Hippocampal formation (tissue), 2 donors: ENCODE measurements around the gene L3MBTL3.
A peak's percentile ranks its signal among the peaks of the same experiment; 100 is the strongest.

ENCODE experiments used
- DNase-seq, 2 donors: peaks; one replicate each; lab custom pipeline; 2025; lab: John Stamatoyannopoulos, UW

L3MBTL3 gene

DNA sequence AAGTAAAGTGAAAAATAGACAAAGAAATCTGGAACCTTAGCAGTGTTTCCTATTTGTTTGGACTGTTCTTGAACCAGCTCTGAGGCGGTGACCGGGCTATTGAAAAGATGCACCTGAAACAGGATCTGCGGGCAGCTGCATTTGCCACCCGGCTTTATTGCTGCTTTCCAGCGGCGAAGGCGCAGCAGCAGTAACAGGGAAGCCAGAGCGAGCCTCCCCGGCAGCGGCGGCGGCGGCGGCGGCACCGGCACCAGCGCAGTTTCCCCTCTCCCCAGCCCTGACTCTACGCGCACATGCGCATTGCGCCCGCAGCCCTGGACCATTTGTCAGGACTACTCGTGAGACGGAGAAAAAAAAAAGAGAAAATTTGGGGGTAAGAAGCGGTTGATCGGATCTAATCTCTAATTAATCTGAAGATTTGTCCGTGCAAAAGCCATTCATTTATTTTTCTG is at the start of gene L3MBTL3:
Gene L3MBTL3, plus strand, starts transcription at position 290 of the 452 bp plus-strand sequence. CDS start 24,119 bp downstream, outside the sequence.
- peak; percentile 69 to 77 for DNase-seq

DNA sequence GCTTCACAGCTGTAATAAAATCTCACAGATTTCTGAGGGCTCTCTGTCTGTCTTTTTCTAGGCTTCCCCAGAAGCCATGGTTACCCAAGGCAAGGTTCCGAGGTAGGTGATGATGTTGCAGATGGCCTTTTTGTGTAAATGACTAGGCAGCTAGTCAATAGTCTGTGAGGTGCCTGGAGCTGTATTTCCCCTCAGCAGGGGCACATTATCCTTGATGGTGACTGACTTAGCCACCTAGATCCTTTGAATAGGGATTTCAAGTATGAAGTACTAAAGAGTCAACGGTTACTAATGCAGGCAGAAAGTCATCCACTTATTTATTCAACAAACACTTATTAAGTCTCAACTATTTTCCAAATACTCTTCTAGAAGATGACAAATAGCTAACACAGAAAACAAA is 49.3 kb upstream of the L3MBTL3 start:
- no peak for DNase-seq

DNA sequence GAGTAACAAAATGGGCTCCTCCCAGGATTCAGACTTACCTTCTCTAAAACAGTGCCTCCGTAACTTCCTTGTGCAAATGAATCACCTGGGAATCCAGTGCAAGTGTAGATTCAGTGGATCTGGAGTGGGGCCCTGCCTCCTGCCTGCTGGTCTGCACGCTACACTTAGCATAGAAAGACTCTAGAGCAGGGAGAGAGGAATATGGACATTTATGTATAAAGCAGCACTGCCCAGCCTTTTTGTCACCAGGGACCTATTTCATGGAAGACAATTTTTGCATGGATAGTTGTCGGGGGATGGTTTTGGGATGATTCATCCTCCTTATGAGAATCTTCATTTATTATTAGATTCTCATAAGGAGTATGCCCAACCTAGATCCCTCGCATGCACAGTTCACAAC is 42.3 kb upstream of the L3MBTL3 start:
- no peak for DNase-seq

DNA sequence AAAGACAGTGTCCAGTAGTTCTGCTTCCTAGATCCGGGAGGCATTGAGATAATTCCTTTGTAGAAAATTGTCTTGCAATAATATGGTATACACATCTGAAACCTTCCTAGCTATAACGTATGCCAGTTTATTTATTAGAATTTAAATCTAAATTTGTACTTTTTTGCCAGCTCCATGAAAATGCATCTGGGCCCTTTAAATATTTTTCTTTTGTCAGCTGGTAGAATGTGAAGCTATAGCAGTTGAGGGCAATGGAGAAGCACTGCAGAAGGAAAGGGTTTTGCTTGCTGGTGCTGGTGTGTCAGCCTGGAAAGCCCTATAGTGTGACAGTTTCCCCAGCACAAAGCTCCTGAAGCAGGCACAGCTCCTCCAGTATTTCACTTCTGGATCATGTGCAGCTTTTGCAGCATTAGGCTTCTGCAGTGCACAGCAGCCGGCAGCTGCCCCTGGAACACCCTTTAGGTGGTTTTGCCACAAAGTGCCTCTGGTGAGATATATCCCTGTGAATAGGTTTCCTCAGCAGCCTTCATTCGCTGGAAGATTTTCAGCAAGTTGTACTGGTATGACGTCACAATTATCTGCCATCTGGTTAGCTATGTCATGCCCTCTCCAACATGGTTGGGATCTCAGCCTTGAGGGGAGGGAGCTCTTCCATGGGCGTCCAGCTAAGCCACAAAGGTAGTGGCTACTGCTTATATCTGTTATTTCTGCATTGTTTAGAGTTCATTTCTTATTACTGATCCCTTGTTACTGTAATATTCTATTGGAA is 40.0 kb upstream of the L3MBTL3 start:
- no peak for DNase-seq

DNA sequence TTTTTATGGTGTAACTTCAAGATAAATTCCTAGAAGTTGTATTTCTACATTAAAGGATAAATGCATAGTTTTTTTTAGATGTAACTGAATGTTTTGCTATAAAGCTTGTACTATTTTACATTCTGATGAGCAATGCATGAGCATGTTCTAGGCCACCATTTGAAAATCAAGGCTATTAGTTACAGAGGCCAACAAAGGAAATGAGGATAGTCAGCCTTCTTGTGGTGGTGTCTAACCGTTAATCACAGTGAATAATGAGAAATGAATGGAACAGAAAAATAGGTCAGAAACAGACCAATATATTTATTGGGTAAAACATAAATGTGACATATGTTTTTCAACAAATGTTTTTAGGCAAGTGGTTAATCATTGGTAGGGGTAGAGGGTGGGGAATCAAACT is 37.6 kb upstream of the L3MBTL3 start:
- DNase-seq, result no peak

DNA sequence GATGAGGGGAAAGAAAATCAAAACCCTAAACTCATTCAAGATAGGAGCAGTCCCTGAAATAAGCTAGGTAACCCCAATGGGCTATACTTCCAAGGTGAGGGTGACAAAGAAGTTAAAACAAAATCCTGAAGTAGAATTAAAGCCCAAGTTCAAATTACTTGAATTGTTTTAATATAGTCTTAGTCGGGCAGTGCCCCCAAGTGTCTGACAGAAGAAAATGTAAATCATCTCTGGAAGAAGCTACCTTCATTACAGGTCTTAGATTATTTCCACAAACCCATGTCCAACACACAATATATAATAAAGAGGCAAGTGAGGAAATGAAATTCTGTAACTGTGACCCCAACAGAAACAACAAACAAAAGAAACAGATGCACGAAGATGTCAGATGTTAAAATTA is 36.8 kb upstream of the L3MBTL3 start:
- no peak for DNase-seq

DNA sequence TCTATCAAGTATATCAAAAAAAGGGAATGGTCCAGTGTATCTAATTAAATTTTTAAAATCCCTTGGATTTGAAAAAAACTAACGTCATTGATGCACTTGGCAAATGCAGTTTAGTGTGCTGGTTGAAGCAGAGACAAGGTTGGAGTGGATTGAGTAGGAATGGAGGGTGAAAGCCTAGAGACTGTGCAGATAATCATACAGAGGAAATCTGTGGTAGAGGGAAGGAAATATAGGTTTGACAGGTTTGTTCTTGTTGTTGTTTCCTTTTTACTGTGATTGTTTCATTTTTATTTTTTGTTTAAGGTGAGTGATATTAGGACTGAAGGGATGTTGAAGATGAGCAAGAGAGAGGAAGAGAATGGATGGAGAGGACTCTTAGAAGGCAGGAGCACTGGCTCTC is 29.0 kb upstream of the L3MBTL3 start:
- DNase-seq, result no peak

DNA sequence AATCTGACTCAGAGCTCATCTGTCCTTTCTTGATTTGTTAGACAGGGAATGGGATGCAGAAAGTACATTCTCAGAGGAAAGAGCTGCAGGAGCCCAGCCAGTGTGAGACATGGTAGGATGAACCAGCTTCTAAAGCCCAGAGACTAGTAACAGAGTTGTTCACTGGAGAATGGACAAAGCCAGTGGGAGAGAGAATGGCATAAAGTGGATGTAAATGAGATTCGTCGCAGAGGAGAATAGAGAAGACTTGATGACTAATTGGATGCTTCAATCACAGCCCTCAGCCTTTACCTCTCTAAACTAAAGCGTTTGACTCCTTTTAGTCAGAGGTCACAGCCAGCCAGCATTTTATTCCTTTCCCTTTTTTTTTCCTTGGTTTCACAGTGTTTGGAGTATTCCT is 25.5 kb upstream of the L3MBTL3 start:
- DNase-seq, result no peak

DNA sequence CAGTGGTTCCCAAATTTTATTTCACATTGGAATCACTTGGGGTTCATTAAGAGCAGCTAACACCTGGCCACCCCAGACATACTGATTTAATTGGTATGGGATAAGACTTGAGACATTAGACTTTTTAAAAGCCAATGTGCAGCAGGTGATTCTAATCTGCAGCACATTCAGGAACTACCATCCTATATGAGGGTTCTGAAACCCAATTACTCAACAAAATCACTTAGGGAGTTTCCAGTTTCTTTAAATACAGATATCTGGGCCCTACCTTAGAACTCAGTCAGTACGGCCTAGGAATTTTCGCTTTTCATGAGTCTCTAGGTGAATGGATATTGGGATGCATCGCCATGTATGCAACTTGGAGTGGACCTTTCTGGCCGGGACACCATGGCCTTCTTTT is 24.0 kb upstream of the L3MBTL3 start:
- no peak for DNase-seq

DNA sequence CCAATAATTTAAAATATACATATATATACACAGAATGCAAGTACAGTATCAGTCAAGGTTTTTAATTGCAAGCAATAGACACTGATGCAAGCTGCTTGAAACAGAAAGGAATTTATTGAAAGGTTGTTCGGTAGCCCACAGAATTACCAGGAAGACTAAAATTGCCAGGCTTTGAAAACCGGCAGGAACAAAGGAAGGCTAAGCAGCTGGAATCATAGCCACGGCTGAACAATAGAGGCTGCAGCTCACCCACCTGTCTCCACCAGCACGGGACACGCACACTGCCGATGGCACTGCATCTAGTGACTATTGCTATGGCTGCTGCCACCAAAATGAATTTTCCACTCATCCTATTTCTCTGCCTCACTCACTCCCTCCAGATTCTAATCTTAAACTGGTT is 22.0 kb upstream of the L3MBTL3 start:
- no peak for DNase-seq

DNA sequence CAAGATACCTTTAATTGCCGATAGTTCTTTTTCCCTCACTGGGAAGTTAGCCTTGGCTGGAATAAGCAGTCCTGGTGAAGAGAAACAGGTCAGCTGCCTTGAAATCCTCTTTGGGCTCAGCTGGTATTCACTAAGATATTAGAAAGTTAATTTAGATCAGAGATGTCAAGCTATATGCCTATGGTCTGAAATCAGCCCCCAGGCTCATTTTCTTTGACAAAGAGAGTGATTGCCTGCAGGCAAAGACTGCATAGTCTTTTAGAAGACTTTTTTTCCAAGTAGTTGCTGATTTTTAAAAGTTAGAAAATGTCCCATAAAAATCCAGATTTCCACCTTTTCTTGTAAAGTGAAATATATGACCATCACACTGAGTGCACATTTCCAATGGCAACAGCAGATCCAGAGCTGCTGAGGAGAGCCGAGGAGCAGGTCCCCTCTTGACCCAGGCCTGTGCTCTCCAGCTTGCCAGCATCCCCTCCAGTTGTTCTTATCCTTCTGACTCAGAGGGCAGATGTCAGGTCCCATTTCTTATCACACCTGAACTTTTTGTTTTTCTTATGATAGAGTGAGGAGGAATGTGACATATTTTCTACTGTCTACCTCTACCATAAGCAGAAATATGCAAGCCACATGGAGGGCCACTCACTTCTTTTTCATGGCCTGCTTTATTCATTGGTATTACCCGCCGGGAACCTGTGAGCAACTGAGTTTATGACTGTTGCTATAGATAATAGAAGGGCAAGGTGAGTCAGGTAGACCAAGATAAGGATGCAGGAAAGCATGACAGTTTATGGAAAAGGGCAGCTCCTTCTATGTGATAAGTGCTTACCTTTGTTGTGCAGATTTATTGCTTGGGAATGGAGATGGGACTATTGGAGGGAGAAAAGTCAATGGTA is 17.6 kb upstream of the L3MBTL3 start:
- no peak for DNase-seq

DNA sequence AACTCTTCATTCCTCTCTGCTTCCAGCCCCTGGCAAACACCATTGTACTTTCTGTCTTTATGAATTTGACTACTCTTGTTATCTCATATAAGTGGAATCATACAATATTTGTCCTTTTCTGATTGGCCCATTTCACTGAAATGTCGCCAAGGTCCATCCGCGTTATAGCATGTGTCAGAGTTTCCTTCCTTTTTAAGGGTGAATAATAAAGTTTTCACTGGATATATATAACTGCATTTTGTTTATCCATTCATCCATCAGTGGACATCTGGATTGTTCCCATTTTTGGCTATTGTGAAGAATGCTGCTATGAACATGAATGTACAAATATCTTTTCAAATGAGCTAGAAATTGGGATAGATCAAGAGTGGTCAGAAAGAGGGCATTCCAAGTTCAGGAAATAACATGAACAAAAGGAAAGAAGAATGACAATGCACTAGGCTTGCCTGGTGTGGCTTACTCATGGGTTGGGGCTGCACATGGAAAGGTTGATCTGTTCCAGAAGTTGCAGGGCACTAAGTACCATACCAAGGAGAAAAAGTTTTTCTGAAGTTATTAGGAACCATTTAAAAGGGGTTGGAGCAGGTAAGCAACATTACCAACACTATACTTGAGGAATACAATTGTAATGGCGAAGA is 10.0 kb upstream of the L3MBTL3 start:
- no peak for DNase-seq

DNA sequence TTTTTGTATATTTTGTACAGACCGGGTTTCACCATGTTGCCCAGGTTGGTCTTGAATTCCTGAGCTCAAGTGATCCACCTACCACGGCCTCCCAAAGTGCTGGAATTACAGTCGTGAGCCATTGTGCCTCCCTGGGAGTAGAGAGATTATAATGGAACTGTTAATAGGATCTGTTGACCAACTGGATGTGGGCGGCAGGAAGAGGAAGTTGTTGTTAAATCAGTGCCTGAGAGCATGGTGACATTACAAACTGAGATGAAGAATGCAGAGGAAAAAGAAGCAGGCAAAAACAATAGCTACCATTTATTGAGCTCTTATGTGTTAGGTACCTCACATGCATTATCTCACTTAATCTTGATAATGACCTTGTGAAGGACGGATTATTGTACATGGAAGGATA is 9.2 kb upstream of the L3MBTL3 start:
- DNase-seq, result no peak

DNA sequence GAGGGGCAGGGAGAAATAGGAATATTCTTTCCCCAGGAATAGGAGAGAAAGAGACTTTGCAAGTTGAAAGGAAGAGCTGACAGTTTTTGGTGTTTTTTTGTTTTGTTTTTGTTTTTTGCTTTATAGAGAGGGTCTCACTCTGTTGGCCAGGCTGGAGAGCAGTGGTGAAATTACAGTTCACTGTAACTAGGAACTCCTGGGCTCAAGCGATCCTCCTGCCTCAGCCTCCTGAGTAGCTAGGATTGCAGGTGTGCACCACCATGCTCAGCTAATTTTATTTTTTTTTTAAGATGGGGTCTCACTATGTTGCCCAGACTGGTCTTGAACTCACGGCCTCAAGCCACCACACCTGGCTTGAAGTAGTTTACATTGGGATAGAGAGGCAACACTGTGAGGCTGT is 8.0 kb upstream of the L3MBTL3 start:
- DNase-seq, result no peak

DNA sequence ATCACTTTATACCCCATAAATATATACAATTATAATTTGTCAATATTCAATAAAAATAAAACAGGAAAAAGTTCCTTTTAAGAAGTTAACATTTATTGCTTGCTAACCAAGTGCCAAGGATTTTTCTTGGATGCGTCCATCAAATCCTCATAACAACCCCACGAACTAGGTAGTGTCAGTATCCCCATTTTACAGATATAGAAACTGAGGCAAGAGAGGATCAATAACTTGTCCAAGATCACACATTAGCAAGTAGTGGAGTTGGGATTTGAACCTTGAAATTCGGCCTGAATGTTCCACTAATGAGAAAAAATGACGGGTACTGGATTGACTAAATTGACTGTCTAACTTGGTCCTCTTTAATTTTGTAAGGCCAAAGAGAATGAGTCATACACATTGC is 5.7 kb upstream of the L3MBTL3 start:
- no peak for DNase-seq

DNA sequence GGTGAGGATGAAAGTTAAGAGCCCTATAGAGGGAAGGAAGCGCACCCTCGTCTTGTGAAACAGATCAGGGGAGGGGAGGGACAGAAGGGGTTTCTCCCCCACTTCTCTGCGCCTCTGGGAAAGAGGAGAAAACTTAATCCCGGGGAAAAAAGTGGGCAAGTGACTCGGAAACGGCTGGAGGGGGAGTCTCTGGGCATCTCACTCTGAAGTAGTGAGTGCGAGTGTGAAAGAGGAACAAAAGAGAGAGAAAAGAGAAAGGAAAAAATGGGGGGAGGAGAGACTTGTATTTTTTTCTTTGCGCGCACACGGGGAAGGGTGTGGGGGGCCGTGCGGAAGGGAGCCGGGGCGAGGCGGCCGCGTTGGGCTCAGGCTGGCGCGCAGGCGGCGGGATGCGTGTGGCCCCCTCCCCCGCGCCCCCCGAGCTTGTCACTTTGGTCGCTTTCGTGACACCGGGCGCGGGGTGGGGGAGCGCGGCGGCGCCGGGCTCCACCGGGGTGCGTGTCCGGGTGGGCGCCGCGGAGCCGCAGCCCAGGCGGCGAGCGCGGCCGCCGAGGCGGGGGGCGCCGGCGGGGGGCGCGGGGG is 454 bp downstream of the L3MBTL3 start:
- DNase-seq, result peak in 1 of 2 donors; percentile 52

DNA sequence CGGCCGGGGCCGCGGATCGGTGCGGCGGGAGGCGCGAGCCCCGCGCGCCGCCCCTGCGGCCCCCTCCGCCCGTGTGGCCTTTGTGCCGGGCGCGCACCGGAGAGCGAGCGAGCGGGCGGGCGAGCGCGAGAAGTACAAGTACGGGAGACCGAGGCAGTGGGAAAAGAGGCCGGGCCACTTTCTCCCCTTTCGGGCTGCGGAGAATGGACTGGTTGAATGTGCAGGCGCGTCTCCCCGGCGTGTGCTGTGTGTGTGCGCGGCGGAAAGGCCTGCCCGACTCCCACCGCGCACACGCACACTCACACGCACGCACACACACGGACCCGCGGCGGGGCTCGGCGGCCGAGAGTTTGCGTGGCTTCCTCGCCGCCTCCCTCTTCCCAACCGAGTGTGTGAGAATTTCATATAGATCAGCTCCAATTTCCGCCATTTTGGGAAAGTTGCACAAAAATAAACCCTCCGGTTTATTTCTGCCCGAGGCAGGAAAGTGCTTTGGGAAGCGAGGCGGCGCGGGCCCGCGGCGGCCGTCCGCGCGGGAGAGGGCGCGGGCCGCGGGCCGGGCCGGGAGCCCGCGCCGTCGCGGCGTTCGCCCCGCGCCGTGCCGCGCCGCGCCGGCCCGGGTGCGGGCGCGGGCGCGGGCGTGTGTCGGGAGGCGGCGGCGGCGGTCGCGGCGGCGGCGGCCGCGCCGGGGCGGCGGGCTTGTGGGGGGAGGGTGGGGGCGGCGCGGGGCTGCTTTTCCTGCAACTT is 1.1 kb downstream of the L3MBTL3 start:
- peak in 1 of 2 donors; percentile 46 for DNase-seq

DNA sequence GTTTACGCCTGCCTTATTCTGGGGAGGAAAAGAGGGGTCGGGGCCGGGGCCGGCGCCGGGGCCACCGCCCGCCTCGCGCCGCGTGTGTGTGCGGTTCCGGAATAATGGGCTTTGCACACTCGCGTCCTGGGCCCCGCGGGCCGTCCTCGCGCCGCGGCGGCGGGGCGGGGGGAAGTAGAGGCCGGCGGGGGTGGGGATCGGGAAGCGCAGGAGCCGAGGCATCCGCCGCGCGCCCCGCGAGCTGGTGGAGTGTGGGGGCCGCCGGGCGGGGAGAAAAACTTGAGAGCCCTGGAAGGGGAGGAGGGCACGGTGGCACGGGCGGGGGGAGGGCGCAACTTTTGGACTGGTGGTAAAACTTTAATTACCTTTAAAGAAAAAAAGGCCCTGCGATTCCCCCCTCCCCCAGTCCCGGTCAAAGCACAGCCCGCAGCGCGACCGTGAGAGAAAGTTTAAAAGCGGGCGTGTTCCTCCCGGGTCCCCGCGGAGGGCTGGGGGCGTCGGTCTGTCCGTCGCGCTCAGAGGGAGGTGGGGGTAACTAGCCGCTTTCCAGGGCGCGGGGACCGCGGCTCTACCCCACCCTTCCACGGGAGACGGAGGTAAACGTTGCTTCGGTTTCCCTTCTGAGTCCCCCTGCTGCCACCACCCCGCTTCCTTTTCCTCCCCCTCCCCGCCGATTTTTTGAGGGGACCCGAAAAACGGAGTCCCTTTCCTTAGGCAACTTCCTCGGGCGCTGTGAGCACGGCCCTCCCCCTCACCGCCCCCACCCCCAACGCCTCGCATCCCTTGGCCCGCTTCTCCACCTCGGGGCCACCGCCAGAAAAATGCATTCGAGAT is 1.9 kb downstream of the L3MBTL3 start:
- peak in 1 of 2 donors; percentile 39 for DNase-seq

DNA sequence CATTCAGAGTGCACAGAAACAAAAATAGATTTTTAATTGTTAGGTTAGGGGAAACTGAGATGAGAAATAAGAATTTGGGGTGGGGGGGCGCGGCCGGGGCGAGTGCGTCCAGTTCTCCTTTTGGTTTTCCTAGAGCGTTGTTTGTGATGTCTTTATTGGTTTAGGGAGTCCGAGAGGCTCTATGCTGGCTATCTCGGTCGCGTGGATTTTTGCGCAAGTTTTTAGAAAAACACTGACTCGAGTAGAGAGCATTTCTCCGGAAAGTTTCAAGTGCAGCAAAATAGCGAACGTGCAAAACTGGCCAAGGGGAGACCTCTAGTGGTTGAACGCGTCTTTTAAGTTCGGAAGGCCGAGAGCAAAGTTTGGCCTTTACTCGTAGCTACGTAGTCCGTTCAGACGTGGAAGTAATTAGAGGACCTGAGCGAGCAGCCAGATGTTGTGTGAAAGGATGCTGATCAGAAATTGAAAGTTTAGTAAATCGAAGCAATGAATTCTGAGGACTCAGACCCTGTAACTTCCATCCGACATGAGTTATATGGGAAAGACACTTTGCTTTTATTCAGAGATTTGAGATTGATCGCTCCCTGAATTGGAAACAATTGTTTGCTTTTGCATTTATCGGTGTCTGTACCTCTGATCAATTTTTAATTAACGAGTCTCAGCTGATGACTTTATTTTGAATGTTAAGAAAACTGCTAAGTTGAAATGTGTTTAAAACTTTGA is 2.7 kb downstream of the L3MBTL3 start:
- peak; percentile 75 to 88 for DNase-seq

DNA sequence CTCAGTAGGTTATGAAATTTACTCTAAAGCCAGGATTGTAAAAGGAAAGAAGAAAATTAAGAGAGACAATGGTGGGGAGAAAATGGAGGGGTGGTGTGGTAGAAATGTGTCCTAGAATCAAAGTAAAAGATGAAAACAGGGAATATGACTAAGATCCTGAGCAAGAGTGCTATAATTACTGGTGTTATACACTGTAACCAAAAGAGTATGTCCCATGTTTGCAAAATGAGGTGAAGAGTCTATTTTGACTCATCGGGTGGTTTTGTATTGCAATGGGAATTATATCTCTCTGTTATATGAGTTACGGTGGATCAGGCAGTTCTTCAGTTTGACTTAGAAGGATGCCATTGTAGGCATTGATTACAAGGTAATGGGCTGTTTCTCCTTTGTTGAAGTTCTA is 8.5 kb downstream of the L3MBTL3 start:
- no peak for DNase-seq
